Upper lobe of right lung (tissue), 1 donor: ENCODE data around the gene SIRPA. TPM values are rescaled to one million over a fixed set of nuclear protein-coding genes. Genes with fewer than 3 reads are reported as not detected.

Experiments
- ATAC-seq: fragments of 200-7000 bp; cut with Tn5 transposase; one replicate; pipeline ENCODE4 v1.9.1; 2020; ENCODE audit warnings: mild to moderate bottlenecking, moderate library complexity
- DNase-seq: peaks from one replicate; pipeline ENCODE4 v3.0.0-alpha.2; 2020
- H3K27ac ChIP-seq: fragments of 200-600 bp; one replicate; pipeline ENCODE4 v1.8.0; 2022
- H3K27me3 ChIP-seq: fragments of 200-600 bp; one replicate; pipeline ENCODE4 v1.8.0; 2022; ENCODE audit warnings: mild to moderate bottlenecking
- H3K36me3 ChIP-seq: fragments of 200-600 bp; one replicate; pipeline ENCODE4 v1.8.0; 2022
- H3K4me1 ChIP-seq: fragments of 200-600 bp; one replicate; pipeline ENCODE4 v1.8.0; 2022
- H3K4me3 ChIP-seq: fragments of 200-600 bp; one replicate; pipeline ENCODE4 v1.8.0; 2022; ENCODE audit warnings: mild to moderate bottlenecking
- H3K9me3 ChIP-seq: fragments of 200-600 bp; one replicate; pipeline ENCODE4 v1.8.0; 2022
- intact Hi-C: fragments of 100-400 bp; cut with DNase I; formaldehyde crosslinking; loops from one replicate; pipeline ENCODE4 v1.11.0; 2022
- total RNA-seq: library from RNA; stranded (reverse); fragmentation: NEBNext Ultra II Directional; extraction: Animal tissue kit (Norgen Biotek cat#: 25700); gene quantifications from one replicate; pipeline ENCODE4 v1.2.1, GENCODE V29; 2021
- TF ChIP-seq, protein P1 (sequence below): fragments of 200-600 bp; IDR thresholded peaks from one replicate; pipeline ENCODE4 v1.8.0; 2022; ENCODE audit warnings: antibody characterized with exemption
- donor health status: DM: no; HTN: yes; CAD: no; lungs with severe emphysema.

Gene SIRPA
- total RNA-seq, 1 donor from 2014 or later: 93.8 TPM

- intact Hi-C loops: no loop called here
- no peak overlapping the region for H3K4me3 ChIP-seq
- H3K36me3 ChIP-seq: no peaks in the 10 kb centered on the region
- no peaks in the 10 kb centered on the region for H3K9me3 ChIP-seq
- no peak for ATAC-seq
- peaks cover 9% of the 10 kb centered on the region for H3K4me1 ChIP-seq
- no peak overlapping the region for H3K27ac ChIP-seq
- TF ChIP-seq, protein P1, sequence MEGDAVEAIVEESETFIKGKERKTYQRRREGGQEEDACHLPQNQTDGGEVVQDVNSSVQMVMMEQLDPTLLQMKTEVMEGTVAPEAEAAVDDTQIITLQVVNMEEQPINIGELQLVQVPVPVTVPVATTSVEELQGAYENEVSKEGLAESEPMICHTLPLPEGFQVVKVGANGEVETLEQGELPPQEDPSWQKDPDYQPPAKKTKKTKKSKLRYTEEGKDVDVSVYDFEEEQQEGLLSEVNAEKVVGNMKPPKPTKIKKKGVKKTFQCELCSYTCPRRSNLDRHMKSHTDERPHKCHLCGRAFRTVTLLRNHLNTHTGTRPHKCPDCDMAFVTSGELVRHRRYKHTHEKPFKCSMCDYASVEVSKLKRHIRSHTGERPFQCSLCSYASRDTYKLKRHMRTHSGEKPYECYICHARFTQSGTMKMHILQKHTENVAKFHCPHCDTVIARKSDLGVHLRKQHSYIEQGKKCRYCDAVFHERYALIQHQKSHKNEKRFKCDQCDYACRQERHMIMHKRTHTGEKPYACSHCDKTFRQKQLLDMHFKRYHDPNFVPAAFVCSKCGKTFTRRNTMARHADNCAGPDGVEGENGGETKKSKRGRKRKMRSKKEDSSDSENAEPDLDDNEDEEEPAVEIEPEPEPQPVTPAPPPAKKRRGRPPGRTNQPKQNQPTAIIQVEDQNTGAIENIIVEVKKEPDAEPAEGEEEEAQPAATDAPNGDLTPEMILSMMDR: no peak
- no peak for DNase-seq
- peaks cover 13% of the 10 kb centered on the region for H3K27me3 ChIP-seq
These were observed 8.9 kb downstream of the SIRPA start for GRCh38 chr20:1904135-1904534.

DNA sequence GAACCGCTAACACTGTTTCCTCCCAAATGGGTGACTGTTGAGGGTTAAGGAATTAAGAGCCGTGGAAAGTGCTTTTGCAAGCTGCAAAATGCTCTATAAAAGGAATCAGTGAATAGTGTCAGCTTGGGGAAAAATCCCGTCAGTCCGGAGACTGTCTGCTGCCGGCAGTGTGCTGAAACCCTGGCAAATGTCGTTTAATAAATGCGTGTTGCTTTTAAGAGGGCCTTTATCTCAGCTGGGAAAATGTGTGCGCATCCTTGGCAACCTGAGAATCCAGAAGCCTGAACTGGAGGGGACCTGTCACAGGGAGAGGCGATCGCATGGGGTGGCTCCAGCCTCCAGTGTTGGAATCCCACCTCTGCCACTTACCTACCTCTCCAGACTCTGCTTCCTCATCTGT, 9.8 kb downstream of the SIRPA start:
- intact Hi-C loops: no loop called here
- no peaks in the 10 kb centered on the region for H3K36me3 ChIP-seq
- TF ChIP-seq, protein P1: no peak
- no peaks in the 10 kb centered on the region for H3K9me3 ChIP-seq
- DNase-seq (no peak), ATAC-seq (no peak)
- H3K4me1 ChIP-seq: peaks cover 4% of the 10 kb centered on the region
- peaks cover 7% of the 10 kb centered on the region for H3K27me3 ChIP-seq
- no peak overlapping the region for H3K27ac ChIP-seq
- no peak overlapping the region for H3K4me3 ChIP-seq

DNA sequence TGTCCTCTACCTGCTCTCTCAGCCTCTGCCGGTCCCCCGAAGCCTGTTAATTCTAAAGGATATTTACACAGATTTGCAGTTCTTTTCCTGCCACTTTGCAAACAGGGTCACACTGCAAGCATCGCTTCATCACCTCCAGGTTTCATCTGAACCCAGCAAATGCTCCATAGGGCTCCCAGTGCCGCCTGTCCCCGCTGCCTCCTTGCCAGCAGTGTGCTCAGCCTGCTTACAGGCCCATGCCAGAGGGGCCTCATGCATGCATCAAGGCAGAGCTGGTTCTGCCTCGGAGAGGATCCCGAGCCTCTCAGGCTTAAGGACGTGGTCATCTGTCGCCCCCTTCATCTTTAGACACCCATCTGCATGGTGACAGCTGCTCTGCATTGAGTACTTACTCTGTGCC, 10.5 kb downstream of the SIRPA start:
- ATAC-seq (no peak), DNase-seq (no peak)
- TF ChIP-seq, protein P1: no peak

DNA sequence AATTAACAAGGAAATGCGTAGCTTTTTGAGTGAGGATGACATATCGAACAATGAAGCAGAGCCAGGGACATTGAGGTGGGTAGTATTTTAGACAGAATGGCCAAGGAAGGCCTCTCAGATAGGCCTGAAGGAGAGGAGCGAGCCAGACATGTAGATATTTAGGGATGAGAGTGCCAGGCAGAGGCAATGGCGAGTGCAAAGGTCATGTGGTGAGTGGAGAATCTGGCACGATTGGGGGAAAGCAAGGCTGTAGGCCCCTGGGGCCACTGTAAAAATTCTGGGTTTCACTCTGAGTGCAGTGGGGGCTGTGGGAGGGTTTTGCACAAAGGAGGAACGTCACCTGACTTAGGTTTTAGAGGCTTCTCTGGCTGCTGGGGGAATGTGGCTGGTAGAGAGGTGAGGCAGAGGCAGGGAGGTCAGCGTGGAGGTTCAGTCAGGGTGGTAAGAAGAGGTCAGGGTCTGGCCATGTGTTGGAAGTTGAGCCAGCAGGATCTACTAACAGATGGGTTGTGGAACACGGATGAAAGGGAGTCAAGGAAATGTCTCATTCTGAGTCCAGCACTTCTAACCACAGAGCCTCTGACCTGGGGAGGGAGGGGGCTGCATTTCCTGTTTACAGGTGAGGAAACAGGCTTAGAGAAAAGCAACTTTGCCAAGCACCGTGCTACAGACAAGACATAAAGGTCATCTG, 11.3 kb downstream of the SIRPA start:
- DNase-seq (no peak), ATAC-seq (no peak)
- no peak overlapping the region for H3K27ac ChIP-seq
- H3K36me3 ChIP-seq: no peaks in the 10 kb centered on the region
- H3K4me1 ChIP-seq: no peaks in the 10 kb centered on the region
- intact Hi-C loops: no loop called here
- TF ChIP-seq, protein P1: no peak
- H3K4me3 ChIP-seq: no peak overlapping the region
- H3K9me3 ChIP-seq: no peaks in the 10 kb centered on the region
- H3K27me3 ChIP-seq: peaks cover 4% of the 10 kb centered on the region

More for the DNA sequence above, 10.5 kb downstream of the SIRPA start:
- no peaks in the 10 kb centered on the region for H3K9me3 ChIP-seq
- peaks cover 4% of the 10 kb centered on the region for H3K4me1 ChIP-seq
- peaks cover 7% of the 10 kb centered on the region for H3K27me3 ChIP-seq
- no peak overlapping the region for H3K27ac ChIP-seq
- H3K36me3 ChIP-seq: no peaks in the 10 kb centered on the region
- intact Hi-C loops: no loop called here
- H3K4me3 ChIP-seq: no peak overlapping the region

- Histone ChIP-seq H3K4me1 (no peaks in the 10 kb centered on the region), H3K9me3 (no peaks in the 10 kb centered on the region), H3K27ac (no peak overlapping the region), H3K27me3 (no peaks in the 10 kb centered on the region), H3K4me3 (no peak overlapping the region), H3K36me3 (no peaks in the 10 kb centered on the region)
- ATAC-seq (peak; percentile 14), DNase-seq (no peak)
- TF ChIP-seq, protein P1: no peak
- intact Hi-C loops: no loop called here
These were observed 12.4 kb downstream of the SIRPA start for GRCh38 chr20:1907586-1907985.

GRCh38 chr20:1908191-1908590, 13.0 kb downstream of the SIRPA start:
- Histone ChIP-seq H3K36me3 (no peaks in the 10 kb centered on the region), H3K27ac (no peak overlapping the region), H3K27me3 (no peaks in the 10 kb centered on the region), H3K4me3 (no peak overlapping the region), H3K4me1 (no peaks in the 10 kb centered on the region), H3K9me3 (no peaks in the 10 kb centered on the region)
- TF ChIP-seq, protein P1: no peak
- DNase-seq (no peak), ATAC-seq (no peak)
- intact Hi-C loops: no loop called here
